RWPE2 (cell line): ENCODE results near the gene IGFBP6.

Experiments
- ATAC-seq: fragments of 200-7000 bp; cut with Tn5 transposase; 3 replicates; pipeline ENCODE4 v1.9.1; 2021; ENCODE audit warnings: low read depth
- DNase-seq: peaks from one replicate; pipeline ENCODE4 v3.0.0-alpha.2; 2020; ENCODE audit warnings: low spot score
- H3K27ac ChIP-seq: fragments of 450-650 bp; 2 replicates; pipeline ENCODE4 v1.5.1; 2017; ENCODE audit warnings: mild to moderate bottlenecking; ENCODE audit not compliant: poor library complexity, severe bottlenecking
- H3K27me3 ChIP-seq: fragments of 250-450 bp; sonication (Bioruptor Pico); 2 replicates; pipeline ENCODE4 v1.5.1; 2021; ENCODE audit warnings: mild to moderate bottlenecking, moderate library complexity; ENCODE audit not compliant: insufficient read depth, poor library complexity, severe bottlenecking
- H3K36me3 ChIP-seq: fragments of 250-450 bp; sonication (Bioruptor Pico); 2 replicates; pipeline ENCODE4 v1.5.1; 2020; ENCODE audit warnings: low read depth, mild to moderate bottlenecking, moderate library complexity
- H3K4me1 ChIP-seq: fragments of 250-450 bp; sonication (Bioruptor Pico); 2 replicates; pipeline ENCODE4 v1.5.1; 2021; ENCODE audit warnings: mild to moderate bottlenecking, moderate library complexity; ENCODE audit not compliant: insufficient read depth, poor library complexity, severe bottlenecking
- H3K4me3 ChIP-seq: fragments of 250-450 bp; sonication (Bioruptor Pico); 2 replicates; pipeline ENCODE4 v1.5.1; 2021; ENCODE audit warnings: mild to moderate bottlenecking, moderate library complexity; ENCODE audit not compliant: severe bottlenecking
- H3K9me3 ChIP-seq: fragments of 250-450 bp; sonication (Bioruptor Pico); 2 replicates; pipeline ENCODE4 v1.5.1; 2021; ENCODE audit warnings: mild to moderate bottlenecking, moderate library complexity; ENCODE audit not compliant: severe bottlenecking
- TF ChIP-seq, protein P1 (sequence below): fragments of 450-650 bp; IDR thresholded peaks from one replicate; pipeline ENCODE4 v1.5.1; 2017; ENCODE audit warnings: mild to moderate bottlenecking, moderate library complexity; ENCODE audit not compliant: poor library complexity, severe bottlenecking

Gene IGFBP6

DNA sequence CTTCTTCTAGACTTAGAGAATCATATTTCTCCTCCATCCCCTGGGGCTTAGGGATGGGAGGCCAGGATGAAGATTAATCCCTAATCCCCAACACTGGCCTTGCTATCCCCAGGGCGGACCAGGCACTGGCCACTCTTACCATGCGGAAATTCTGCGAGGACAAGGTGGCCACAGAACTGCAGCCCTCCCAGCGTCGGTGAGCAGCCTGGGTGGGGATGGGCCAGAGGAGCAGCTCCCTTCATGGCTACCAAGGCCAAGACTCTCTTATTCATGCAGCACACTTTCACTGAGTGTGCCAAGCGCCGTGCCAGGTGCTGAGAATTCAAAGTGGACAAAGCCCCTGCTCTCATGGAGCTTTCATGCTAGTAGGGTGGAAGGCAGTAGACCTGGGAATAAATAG is 40.6 kb upstream of the IGFBP6 start:
- Histone ChIP-seq H3K4me1 (peaks cover 18% of the 10 kb centered on the region), H3K4me3 (no peak overlapping the region)
- no peak for ATAC-seq

DNA sequence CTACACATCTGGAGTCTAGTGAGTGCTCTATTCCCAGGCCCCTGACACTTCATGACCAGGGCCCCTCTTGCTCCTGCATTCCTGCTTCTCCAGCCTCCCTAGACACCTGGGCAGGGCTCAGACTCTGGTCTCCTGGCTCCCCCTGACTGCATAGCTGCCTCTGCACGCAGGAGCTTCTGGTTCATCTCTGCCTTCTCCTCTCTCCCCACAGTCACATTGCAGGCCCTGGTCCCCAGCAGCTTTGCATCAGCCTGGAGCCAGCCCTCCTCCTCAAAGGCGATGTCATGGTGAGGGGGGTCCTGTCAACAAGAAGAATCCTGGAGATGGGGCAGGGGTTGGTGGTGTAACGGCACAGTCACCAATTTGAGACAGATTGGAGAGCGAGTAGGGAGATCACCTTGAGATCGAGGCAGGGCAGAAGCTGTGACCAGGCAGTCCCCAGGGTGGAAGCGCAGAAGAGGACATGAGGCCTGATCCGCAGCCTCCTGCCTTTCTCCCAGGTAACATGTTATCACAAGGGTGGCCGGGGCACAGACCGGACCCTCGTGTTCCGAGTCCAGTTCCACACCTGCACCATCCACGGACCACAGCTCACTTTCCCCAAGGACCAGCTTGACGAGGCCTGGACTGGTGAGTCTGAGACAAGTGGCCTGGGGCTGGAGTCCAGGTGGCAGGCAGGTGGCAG is 39.5 kb upstream of the IGFBP6 start:
- H3K36me3 ChIP-seq: peaks cover 24% of the 10 kb centered on the region
- no peak for DNase-seq
- peaks cover 11% of the 10 kb centered on the region for H3K4me1 ChIP-seq
- no peaks in the 10 kb centered on the region for H3K9me3 ChIP-seq
- no peak overlapping the region for H3K27ac ChIP-seq
- H3K4me3 ChIP-seq: no peak overlapping the region
- ATAC-seq: no peak
- no peaks in the 10 kb centered on the region for H3K27me3 ChIP-seq
- TF ChIP-seq, protein P1, sequence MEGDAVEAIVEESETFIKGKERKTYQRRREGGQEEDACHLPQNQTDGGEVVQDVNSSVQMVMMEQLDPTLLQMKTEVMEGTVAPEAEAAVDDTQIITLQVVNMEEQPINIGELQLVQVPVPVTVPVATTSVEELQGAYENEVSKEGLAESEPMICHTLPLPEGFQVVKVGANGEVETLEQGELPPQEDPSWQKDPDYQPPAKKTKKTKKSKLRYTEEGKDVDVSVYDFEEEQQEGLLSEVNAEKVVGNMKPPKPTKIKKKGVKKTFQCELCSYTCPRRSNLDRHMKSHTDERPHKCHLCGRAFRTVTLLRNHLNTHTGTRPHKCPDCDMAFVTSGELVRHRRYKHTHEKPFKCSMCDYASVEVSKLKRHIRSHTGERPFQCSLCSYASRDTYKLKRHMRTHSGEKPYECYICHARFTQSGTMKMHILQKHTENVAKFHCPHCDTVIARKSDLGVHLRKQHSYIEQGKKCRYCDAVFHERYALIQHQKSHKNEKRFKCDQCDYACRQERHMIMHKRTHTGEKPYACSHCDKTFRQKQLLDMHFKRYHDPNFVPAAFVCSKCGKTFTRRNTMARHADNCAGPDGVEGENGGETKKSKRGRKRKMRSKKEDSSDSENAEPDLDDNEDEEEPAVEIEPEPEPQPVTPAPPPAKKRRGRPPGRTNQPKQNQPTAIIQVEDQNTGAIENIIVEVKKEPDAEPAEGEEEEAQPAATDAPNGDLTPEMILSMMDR: no peak

More for the DNA sequence above, 40.6 kb upstream of the IGFBP6 start:
- H3K9me3 ChIP-seq: no peaks in the 10 kb centered on the region
- H3K36me3 ChIP-seq: peaks cover 21% of the 10 kb centered on the region
- H3K27ac ChIP-seq: no peak overlapping the region
- no peaks in the 10 kb centered on the region for H3K27me3 ChIP-seq
- TF ChIP-seq, protein P1: no peak
- no peak for DNase-seq

- H3K27me3 ChIP-seq: no peaks in the 10 kb centered on the region
- peaks cover 28% of the 10 kb centered on the region for H3K36me3 ChIP-seq
- H3K9me3 ChIP-seq: no peaks in the 10 kb centered on the region
- TF ChIP-seq, protein P1: no peak
- H3K4me1 ChIP-seq: peaks cover 4% of the 10 kb centered on the region
- H3K4me3 ChIP-seq: no peak overlapping the region
- no peak for ATAC-seq
- H3K27ac ChIP-seq: no peak overlapping the region
- no peak for DNase-seq
These were observed 38.6 kb upstream of the IGFBP6 start for GRCh38 chr12:53058674-53059433.

DNA sequence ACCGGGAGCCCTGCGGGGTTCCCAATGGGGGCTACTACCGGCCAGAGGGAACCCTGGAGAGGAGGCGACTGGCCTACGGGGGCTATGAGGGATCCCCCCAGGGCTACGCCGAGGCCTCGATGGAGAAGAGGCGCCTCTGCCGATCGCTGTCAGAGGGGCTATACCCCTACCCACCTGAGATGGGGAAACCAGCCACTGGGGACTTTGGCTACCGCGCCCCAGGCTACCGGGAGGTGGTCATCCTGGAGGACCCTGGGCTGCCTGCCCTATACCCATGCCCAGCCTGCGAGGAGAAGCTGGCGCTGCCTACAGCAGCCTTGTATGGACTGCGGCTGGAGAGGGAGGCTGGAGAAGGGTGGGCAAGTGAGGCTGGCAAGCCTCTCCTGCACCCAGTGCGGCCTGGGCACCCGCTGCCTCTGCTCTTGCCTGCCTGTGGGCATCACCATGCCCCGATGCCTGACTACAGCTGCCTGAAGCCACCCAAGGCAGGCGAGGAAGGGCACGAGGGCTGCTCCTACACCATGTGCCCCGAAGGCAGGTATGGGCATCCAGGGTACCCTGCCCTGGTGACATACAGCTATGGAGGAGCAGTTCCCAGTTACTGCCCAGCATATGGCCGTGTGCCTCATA is 37.9 kb upstream of the IGFBP6 start:
- peaks cover 31% of the 10 kb centered on the region for H3K36me3 ChIP-seq
- H3K27ac ChIP-seq: no peak overlapping the region
- TF ChIP-seq, protein P1: no peak
- no peaks in the 10 kb centered on the region for H3K27me3 ChIP-seq
- DNase-seq (no peak), ATAC-seq (no peak)
- peaks cover 4% of the 10 kb centered on the region for H3K4me1 ChIP-seq
- no peaks in the 10 kb centered on the region for H3K9me3 ChIP-seq
- no peak overlapping the region for H3K4me3 ChIP-seq
